Karpas-422 (cell line): ENCODE results near the gene ABCF3. TPM values are rescaled to one million over a fixed set of nuclear protein-coding genes. Genes with fewer than 3 reads are reported as not detected.
"Not testable (repeated sequence)": the region's sequence is repeated elsewhere in the genome, so short reads cannot be mapped to it uniquely, and the experiment has no call there.

Experiments
- DNase-seq: peaks from one replicate; pipeline ENCODE4 v3.0.0-alpha.2; 2015
- H2AFZ ChIP-seq: fragments of 200-600 bp; sonication (generic); 2 replicates; pipeline ENCODE4 v1.6.1; 2014; ENCODE audit warnings: antibody characterized with exemption, low read length, mixed read lengths
- H3K27ac ChIP-seq: fragments of 200-600 bp; sonication (generic); 2 replicates; pipeline ENCODE4 v1.5.1; 2014; ENCODE audit warnings: mild to moderate bottlenecking, low read length, moderate library complexity
- H3K27me3 ChIP-seq: fragments of 200-600 bp; sonication (generic); 2 replicates; pipeline ENCODE4 v1.6.1; 2014; ENCODE audit warnings: low read length, mixed read lengths
- H3K36me3 ChIP-seq: fragments of 200-600 bp; sonication (generic); 2 replicates; pipeline ENCODE4 v1.6.1; 2014; ENCODE audit warnings: low read length, mixed read lengths; ENCODE audit not compliant: insufficient read depth
- H3K4me1 ChIP-seq: fragments of 200-600 bp; sonication (generic); 2 replicates; pipeline ENCODE4 v1.6.1; 2014; ENCODE audit warnings: mild to moderate bottlenecking, low read length, mixed read lengths
- H3K4me2 ChIP-seq: fragments of 200-600 bp; sonication (generic); 2 replicates; pipeline ENCODE4 v1.6.1; 2014; ENCODE audit warnings: low read length, low read depth, mild to moderate bottlenecking; ENCODE audit not compliant: poor library complexity, severe bottlenecking
- H3K4me3 ChIP-seq: fragments of 200-600 bp; sonication (generic); 2 replicates; pipeline ENCODE4 v1.5.1; 2014; ENCODE audit warnings: mild to moderate bottlenecking, antibody characterized with exemption, low read length, mixed read lengths
- H3K79me2 ChIP-seq: fragments of 200-600 bp; sonication (generic); 2 replicates; pipeline ENCODE4 v1.6.1; 2014; ENCODE audit warnings: mild to moderate bottlenecking, low read length, mixed read lengths
- H3K9ac ChIP-seq: fragments of 200-600 bp; sonication (generic); 2 replicates; pipeline ENCODE4 v1.6.0; 2014; ENCODE audit warnings: low read length
- H3K9me2 ChIP-seq: fragments of 200-600 bp; sonication (generic), shearing (Covaris generic); replicated peaks from 2 replicates; pipeline ENCODE4 v1.6.0; 2014; ENCODE audit warnings: mild to moderate bottlenecking, low read length, moderate library complexity; ENCODE audit not compliant: insufficient read depth
- H3K9me3 ChIP-seq: fragments of 300-700, 200-600 bp; sonication (generic); 2 replicates; pipeline ENCODE4 v1.6.1; 2014; ENCODE audit warnings: low read length, mixed read lengths
- H4K20me1 ChIP-seq: fragments of 200-600 bp; sonication (generic); 2 replicates; pipeline ENCODE4 v1.6.1; 2014; ENCODE audit warnings: mild to moderate bottlenecking, antibody characterized with exemption, low read length, low read depth; ENCODE audit not compliant: insufficient read depth
- total RNA-seq: library from RNA; depleted of rRNA; stranded (reverse); fragments of >200 nt; shearing (Covaris generic); gene quantifications from 2 replicates; pipeline ENCODE4 v1.2.3, GENCODE V29; 2014; ENCODE audit warnings: low replicate concordance

ABCF3 gene
- total RNA-seq, 1 experiment from 2014 or later = 62.9 TPM

DNA sequence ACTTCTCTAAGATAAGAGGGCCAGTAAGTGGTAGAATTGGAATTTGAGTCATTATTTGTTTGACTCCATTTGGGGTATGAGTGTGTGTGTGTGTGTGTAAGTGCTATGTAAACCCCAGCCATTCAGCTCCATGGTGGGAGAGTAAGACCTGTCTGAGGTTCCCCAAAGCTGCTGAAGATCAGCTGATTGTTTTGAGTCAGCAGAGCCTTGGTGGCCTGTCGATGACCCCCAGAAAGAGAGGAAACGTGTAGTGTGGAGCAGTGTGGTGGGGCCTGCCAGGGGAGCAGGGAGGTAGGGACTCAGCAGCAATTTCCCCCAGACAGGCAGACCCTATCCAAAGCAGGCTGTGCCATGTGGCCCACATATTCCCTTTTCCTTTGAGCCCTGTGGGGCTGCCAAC, 25.5 kb upstream of the ABCF3 start:
- H3K9me3 ChIP-seq = no peaks in the 10 kb centered on the region
- no peak for DNase-seq
- peaks cover 15% of the 10 kb centered on the region for H3K4me1 ChIP-seq
- H2AFZ ChIP-seq = no peak overlapping the region
- H3K36me3 ChIP-seq = peaks cover 7% of the 10 kb centered on the region
- no peak overlapping the region for H3K4me2 ChIP-seq
- no peak overlapping the region for H3K9ac ChIP-seq
- H3K79me2 ChIP-seq = peaks cover 68% of the 10 kb centered on the region
- no peak overlapping the region for H3K4me3 ChIP-seq
- H3K27me3 ChIP-seq = no peaks in the 10 kb centered on the region
- no peaks in the 10 kb centered on the region for H3K9me2 ChIP-seq
- H3K27ac ChIP-seq = no peak overlapping the region
- peaks cover 23% of the 10 kb centered on the region; the same call in 1 of the 2 replicates for H4K20me1 ChIP-seq

GRCh38 chr3:184162571-184163070, 23.4 kb upstream of the ABCF3 start:
- H3K36me3 ChIP-seq = peaks cover 24% of the 10 kb centered on the region
- not testable (repeated sequence) for H3K4me3 ChIP-seq, H3K9me2 ChIP-seq, H3K4me1 ChIP-seq, H3K27me3 ChIP-seq, H3K9ac ChIP-seq, H2AFZ ChIP-seq, H3K27ac ChIP-seq, H3K9me3 ChIP-seq, H3K4me2 ChIP-seq, DNase-seq
- peaks cover 11% of the 10 kb centered on the region; the same call in 1 of the 2 replicates for H4K20me1 ChIP-seq
- H3K79me2 ChIP-seq = peaks cover 49% of the 10 kb centered on the region

GRCh38 chr3:184164648-184165330, 21.2 kb upstream of the ABCF3 start:
- no peaks in the 10 kb centered on the region for H3K9me2 ChIP-seq
- H3K9me3 ChIP-seq = no peaks in the 10 kb centered on the region
- H3K27me3 ChIP-seq = no peaks in the 10 kb centered on the region
- peaks cover 11% of the 10 kb centered on the region; the same call in 1 of the 2 replicates for H4K20me1 ChIP-seq
- H2AFZ ChIP-seq = no peak overlapping the region
- H3K4me3 ChIP-seq = no peak overlapping the region
- H3K36me3 ChIP-seq = peaks cover 29% of the 10 kb centered on the region
- DNase-seq = no peak
- H3K27ac ChIP-seq = no peak overlapping the region
- H3K4me2 ChIP-seq = no peak overlapping the region
- no peak overlapping the region for H3K9ac ChIP-seq
- peaks cover 34% of the 10 kb centered on the region for H3K79me2 ChIP-seq
- no peaks in the 10 kb centered on the region for H3K4me1 ChIP-seq

GRCh38 chr3:184165543-184165942, 20.5 kb upstream of the ABCF3 start:
- DNase-seq = no peak
- H3K9me2 ChIP-seq = no peaks in the 10 kb centered on the region
- no peaks in the 10 kb centered on the region for H3K27me3 ChIP-seq
- no peaks in the 10 kb centered on the region for H3K9me3 ChIP-seq
- H4K20me1 ChIP-seq = peaks cover 7% of the 10 kb centered on the region; the same call in 1 of the 2 replicates
- H3K36me3 ChIP-seq = peaks cover 29% of the 10 kb centered on the region
- peaks cover 27% of the 10 kb centered on the region for H3K79me2 ChIP-seq
- no peak overlapping the region for H2AFZ ChIP-seq
- H3K4me1 ChIP-seq = no peaks in the 10 kb centered on the region
- H3K27ac ChIP-seq = no peak overlapping the region
- H3K4me3 ChIP-seq = no peak overlapping the region
- H3K9ac ChIP-seq = no peak overlapping the region
- H3K4me2 ChIP-seq = no peak overlapping the region

DNA sequence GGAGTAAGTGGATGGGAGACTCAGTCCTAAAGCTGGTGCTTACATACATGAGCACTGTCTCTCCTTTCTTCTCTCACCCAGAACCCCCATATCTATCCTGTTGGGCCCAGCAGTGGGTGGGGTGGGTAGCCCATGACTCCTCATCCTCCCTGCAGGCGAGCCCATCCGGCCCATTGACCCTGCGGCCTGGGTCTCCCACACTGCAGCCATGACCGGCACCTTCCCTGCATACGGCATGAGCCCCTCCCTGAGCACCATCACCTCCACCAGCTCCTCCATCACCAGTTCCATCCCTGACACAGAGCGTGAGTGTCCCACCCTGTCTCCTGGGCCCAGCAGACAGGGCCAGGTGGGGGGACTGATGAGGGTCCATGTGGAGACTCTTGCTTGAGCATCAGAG, 19.3 kb upstream of the ABCF3 start:
- peaks cover 34% of the 10 kb centered on the region for H3K36me3 ChIP-seq
- H3K4me2 ChIP-seq = no peak overlapping the region
- H2AFZ ChIP-seq = no peak overlapping the region
- no peak overlapping the region for H3K4me3 ChIP-seq
- H4K20me1 ChIP-seq = peaks cover 6% of the 10 kb centered on the region; the same call in 1 of the 2 replicates
- H3K27me3 ChIP-seq = no peaks in the 10 kb centered on the region
- H3K9ac ChIP-seq = no peak overlapping the region
- no peaks in the 10 kb centered on the region for H3K4me1 ChIP-seq
- no peak for DNase-seq
- H3K9me2 ChIP-seq = no peaks in the 10 kb centered on the region
- H3K9me3 ChIP-seq = no peaks in the 10 kb centered on the region
- H3K79me2 ChIP-seq = peaks cover 17% of the 10 kb centered on the region
- no peak overlapping the region for H3K27ac ChIP-seq

DNA sequence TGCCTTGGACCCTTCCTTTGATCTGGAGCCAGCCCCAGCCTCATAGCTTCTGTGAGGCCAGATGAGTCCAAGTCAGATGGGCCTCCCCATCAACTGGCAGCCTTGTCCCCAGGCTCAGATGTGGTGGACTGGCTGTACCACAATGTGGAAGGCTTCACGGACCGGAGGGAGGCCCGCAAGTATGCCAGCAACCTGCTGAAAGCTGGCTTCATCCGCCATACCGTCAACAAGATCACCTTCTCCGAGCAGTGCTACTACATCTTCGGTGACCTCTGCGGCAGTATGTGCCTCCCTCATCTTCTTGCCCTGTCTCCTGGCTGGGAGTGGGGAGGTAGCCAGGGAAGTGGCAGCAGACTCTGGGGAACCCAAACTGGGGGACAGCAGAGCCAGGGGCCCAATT, 18.2 kb upstream of the ABCF3 start:
- Histone ChIP-seq H3K27me3 (no peaks in the 10 kb centered on the region), H3K9me2 (no peaks in the 10 kb centered on the region), H3K79me2 (peaks cover 11% of the 10 kb centered on the region; the same call in 1 of the 2 replicates), H3K4me1 (no peaks in the 10 kb centered on the region), H3K9me3 (no peaks in the 10 kb centered on the region), H3K27ac (no peak overlapping the region), H2AFZ (no peak overlapping the region), H4K20me1 (peaks cover 4% of the 10 kb centered on the region; the same call in 1 of the 2 replicates), H3K4me2 (no peak overlapping the region), H3K36me3 (peaks cover 34% of the 10 kb centered on the region), H3K9ac (no peak overlapping the region), H3K4me3 (no peak overlapping the region)
- no peak for DNase-seq

DNA sequence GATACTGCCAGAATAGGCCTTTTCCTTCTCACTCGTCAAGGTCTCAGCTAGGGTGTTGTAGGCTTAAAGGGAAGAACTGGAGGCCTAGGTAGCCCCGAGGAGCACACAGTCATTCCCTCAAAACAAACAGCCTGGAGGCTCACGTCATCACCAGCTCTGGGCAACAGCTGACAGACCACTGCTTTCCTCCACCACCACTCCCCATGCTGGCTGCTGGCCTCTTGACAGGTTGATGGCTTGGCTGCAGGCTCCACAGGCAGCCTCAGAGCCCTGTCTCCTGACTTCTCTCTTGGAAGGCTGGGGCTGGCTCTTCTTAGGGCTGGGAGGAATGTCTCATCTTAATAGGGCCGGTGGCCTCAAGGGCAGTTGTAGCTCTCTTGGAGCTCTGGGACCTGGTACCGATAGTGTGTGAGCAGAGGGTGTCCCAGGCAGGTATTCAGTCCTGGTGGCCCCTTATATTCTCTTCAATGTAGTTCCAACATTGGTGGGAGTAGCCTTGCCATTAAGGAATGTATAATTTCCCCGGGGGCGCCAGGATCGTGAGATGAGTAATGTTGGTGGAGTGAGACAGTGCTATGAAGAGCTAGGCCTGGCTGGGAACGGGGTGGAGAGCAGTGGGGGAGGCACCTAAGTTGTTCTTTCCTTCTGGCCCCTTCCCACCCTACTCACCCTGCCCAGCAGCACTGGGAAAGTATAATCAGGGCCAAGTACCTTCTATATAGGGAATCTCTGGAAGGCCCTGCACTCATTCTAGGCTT, 17.5 kb upstream of the ABCF3 start:
- no peak overlapping the region for H3K4me3 ChIP-seq
- H2AFZ ChIP-seq = no peak overlapping the region
- H4K20me1 ChIP-seq = peaks cover 4% of the 10 kb centered on the region; the same call in 1 of the 2 replicates
- H3K4me2 ChIP-seq = no peak overlapping the region
- no peaks in the 10 kb centered on the region for H3K27me3 ChIP-seq
- H3K9me3 ChIP-seq = no peaks in the 10 kb centered on the region
- H3K27ac ChIP-seq = no peak overlapping the region
- peaks cover 5% of the 10 kb centered on the region; the same call in 1 of the 2 replicates for H3K79me2 ChIP-seq
- no peaks in the 10 kb centered on the region for H3K4me1 ChIP-seq
- DNase-seq = no peak
- no peak overlapping the region for H3K9ac ChIP-seq
- peaks cover 34% of the 10 kb centered on the region for H3K36me3 ChIP-seq
- H3K9me2 ChIP-seq = no peaks in the 10 kb centered on the region
